ENCODE data around the gene OTC.

- TF ChIP-seq CTCF (IDR thresholded peaks at IDR 0.05) (no peak), POLR2AphosphoS5 (IDR thresholded peaks at IDR 0.05; ENCODE audit: insufficient read depth in 1 of 2, low read depth in 1 of 2) (no peak), POLR2A (IDR thresholded peaks at IDR 0.05) (no peak)
These were observed 19.2 kb downstream of the OTC start for GRCh38 chrX:38371641-38372040.

All from vagina (tissue), 2 donors.